HG03575 (cell line): ENCODE data around the gene KCNK10.

Source experiments
- ATAC-seq: cut with Tn5 transposase; IDR thresholded peaks from one replicate; pipeline ENCODE4 v1.9.1; 2021; ENCODE audit not compliant: unreplicated experiment, insufficient number of reproducible peaks, low FRiP score; ENCODE audit errors: extremely low read depth

Gene KCNK10

GRCh38 chr14:88198446-88198845 lies 124.6 kb downstream of the KCNK10 start:
- no peak for ATAC-seq

- ATAC-seq = peak; percentile 65
Measured at GRCh38 chr14:88196925-88197324, 126.1 kb downstream of the KCNK10 start.

- ATAC-seq = no peak
Measured at GRCh38 chr14:88196116-88196890, 126.8 kb downstream of the KCNK10 start.

- no peak for ATAC-seq
Measured at GRCh38 chr14:88195676-88196075, 127.4 kb downstream of the KCNK10 start.

GRCh38 chr14:88194531-88194930 lies 128.5 kb downstream of the KCNK10 start:
- ATAC-seq = no peak

DNA sequence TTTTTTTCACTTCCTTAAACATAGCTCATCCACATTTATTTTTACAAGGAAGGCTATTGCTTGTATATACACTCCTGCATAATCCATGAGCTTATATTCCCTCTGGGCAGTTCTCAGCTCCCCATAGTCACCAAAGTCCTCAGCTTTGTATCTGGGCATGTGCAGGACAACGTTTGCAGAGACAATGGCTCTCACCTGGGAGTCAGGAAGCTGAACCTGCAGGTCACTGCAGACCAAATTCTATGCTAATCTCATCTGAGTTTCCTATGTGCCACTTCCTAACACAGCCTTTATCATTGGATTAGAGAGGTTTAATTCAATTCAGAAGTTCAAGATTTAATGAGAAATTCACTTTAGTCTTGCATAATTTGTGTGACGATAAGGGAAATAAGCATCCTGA lies 131.5 kb downstream of the KCNK10 start:
- ATAC-seq = no peak

- ATAC-seq = peak; percentile 68
Measured at GRCh38 chr14:88189417-88190191, 133.5 kb downstream of the KCNK10 start.

DNA sequence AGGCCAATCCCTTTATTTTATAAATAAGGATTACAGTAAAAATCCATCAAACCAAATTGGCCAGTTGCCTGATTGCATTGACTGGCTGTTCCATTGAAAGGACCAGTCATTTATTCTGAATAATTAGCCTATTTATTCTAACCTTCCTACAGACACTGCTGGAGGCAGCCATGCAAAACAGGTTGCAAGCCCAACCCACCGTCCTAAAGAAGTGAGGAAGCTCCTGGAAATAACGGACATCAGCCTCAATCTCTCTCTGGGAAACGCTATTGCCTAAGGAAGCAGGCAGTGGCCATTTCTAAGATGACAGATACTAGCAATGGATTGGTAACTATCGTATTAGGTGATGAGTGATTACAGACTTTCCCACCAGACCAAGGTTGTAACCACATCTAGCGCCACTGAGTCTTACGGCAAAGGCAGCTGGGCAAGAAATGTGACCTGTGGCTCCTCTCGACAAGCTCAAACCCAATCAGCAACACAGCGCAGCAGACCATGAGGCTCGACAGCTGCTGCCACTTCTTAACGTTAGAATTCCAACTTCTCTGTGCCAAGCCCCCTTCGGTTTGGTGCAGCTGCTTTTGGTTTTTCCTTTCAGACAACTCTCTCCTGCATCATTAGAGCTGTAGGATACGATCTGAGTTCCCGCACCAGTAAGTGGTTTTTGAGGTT lies 134.2 kb downstream of the KCNK10 start:
- ATAC-seq = no peak

GRCh38 chr14:88185843-88186242 lies 137.2 kb downstream of the KCNK10 start:
- no peak for ATAC-seq

- no peak for ATAC-seq
Measured at GRCh38 chr14:88184956-88185355, 138.1 kb downstream of the KCNK10 start.

DNA sequence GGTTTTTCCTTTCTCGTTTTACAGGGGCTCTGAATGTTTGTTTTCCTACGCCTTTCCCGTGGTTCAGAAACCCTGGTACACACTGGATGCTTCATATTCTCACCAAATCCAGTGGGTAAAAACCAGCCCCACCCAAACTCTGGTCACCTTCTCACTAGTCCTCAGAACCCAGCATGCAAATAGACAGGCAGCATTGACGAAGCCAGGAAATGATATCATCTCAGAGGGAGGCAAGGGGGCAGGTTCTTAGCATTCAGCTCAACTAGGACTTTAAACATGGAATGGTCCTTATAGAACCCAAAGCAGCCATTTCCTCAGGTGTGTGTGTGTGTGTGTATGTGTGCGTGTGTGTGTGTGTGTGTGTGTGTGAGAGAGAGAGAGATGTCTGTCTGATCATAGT lies 142.0 kb downstream of the KCNK10 start:
- ATAC-seq = no peak

GRCh38 chr14:88179716-88180115 lies 143.4 kb downstream of the KCNK10 start:
- ATAC-seq = no peak

DNA sequence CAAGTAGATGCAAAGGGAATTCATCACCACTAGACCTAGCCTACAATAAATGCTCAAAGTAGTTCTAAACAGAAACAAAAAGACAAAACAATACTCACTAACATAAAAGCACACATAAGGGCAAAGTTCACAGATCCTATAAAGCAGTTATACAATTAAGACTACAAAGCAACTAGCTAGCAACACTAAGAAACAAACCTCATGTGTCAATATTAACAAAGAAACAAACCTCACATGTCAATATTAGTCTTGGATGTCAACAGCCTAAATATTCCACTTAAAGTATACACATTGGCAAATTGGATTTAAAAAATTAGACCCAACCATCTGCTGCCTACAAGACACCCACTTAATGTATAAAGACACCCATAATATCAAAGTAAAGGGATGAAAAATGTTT lies 152.7 kb downstream of the KCNK10 start:
- ATAC-seq = no peak

- no peak for ATAC-seq
Measured at GRCh38 chr14:88168498-88169165, 154.4 kb downstream of the KCNK10 start.

DNA sequence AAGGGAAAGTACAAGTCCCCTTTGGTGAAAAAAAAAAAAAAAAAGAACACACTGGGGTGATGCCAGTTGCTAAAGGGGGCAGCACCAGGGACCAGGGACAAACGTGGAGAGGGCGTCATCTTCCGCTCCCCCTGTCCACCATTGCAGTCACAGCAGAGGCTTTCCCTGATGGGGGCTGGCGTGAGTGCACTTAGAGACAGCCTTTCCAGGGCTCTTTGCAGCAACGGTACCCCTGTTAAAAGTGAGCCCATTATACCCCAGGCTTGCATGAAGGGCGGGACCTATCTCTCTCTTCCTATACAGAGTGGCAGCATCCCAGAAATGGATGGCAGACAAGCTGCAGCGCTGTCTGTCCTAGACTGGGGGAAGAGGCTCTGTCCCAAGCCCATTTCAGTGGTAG lies 155.0 kb downstream of the KCNK10 start:
- no peak for ATAC-seq

- ATAC-seq = no peak
Measured at GRCh38 chr14:88166616-88167015, 156.5 kb downstream of the KCNK10 start.

DNA sequence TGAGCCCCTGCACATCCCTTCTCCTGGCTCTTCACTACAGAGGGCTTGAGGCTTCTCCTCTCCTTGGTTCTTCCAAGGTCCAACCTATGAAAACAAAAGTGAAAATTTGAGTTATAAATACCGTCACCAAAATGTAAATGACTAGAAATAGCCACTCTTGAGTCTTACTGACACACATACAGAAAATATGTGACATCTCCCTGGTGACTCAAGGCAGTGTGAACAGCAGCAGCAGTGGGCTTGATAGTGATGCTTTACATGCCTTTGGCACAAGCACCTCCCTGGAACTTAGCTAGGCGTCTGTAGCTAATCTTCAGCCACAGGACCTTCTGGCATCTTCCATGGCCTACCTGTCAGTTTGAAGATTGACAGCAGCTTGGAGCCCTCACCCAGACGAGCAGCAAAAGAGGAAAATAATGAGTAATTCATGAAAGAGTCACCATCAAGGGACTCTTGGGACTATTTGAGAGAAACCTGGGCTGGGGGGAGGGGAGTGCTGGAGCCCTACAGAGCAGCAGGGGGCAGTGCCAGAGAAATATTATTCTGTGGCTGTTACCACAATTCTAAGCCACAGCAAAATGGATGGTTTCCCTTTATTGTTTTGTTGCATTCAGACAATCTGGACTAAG lies 158.0 kb downstream of the KCNK10 start:
- no peak for ATAC-seq

- no peak for ATAC-seq
Measured at GRCh38 chr14:88163731-88164255, 159.3 kb downstream of the KCNK10 start.

DNA sequence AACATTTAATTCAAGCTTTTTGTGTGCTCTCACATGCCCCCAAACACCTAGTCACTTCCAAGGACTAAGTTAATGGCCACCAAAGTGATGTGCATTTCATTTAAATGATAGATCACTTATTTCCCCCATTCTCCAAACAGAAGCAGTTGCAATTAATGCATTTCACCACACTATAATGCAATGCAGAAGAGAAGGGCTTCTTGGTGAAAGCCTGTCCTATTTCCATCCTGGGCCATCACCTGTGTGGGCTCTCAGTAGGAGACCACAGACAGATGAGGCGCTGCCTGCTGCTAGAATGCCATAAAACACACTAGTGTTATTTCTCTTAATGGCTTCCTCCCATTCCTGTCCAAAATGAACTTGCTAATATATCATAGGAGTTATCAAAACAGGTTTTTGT lies 166.9 kb downstream of the KCNK10 start:
- ATAC-seq = no peak
